Tibial artery (tissue), 4 donors: ENCODE measurements around the gene PRPF18.

Experiments
- DNase-seq, 2 donors: peaks; one replicate each; pipeline ENCODE4 v3.0.0-alpha.2; 2019
- H3K27ac ChIP-seq, 2 donors: fragments of 200-600 bp; sonication (generic) in 1 of 2; 1 replicate in 1 of 2; 2 replicates in 1 of 2; pipeline ENCODE4 v1.5.1; 2018 to 2019; ENCODE audit warnings: mild to moderate bottlenecking in 1 of 2
- H3K27me3 ChIP-seq, 2 donors: fragments of 200-600 bp; sonication (generic) in 1 of 2; one replicate each; pipeline versions ENCODE4 v1.5.1 to v1.6.0; 2016 to 2019
- H3K36me3 ChIP-seq, 3 donors: fragments of 200-600 bp; sonication (generic) in 2 of 3; one replicate each; pipeline ENCODE4 v1.5.1; 2016 to 2019; ENCODE audit warnings: mild to moderate bottlenecking in 2 of 3
- H3K4me1 ChIP-seq, 4 donors: fragments of 200-600 bp; sonication (generic) in 2 of 4; 1 replicate in 3 of 4; 2 replicates in 1 of 4; pipeline ENCODE4 v1.5.1; 2016 to 2019
- H3K4me3 ChIP-seq, 2 donors: fragments of 200-600 bp; sonication (generic) in 1 of 2; 1 replicate in 1 of 2; 2 replicates in 1 of 2; pipeline ENCODE4 v1.5.1; 2018 to 2019; ENCODE audit warnings: mild to moderate bottlenecking in 2 of 2
- H3K9me3 ChIP-seq, 3 donors: fragments of 200-600 bp; sonication (generic) in 1 of 3; one replicate each; pipeline ENCODE4 v1.5.1; 2016 to 2019
- CTCF ChIP-seq, 2 experiments: fragments of 200-600 bp in 1 of 2; fragments of 450-650 bp in 1 of 2; IDR thresholded peaks; one replicate each; pipeline ENCODE4 v1.5.1; 2017 to 2019; ENCODE audit warnings: antibody characterized with exemption in 2 of 2, mild to moderate bottlenecking in 1 of 2, moderate library complexity in 1 of 2
- intact Hi-C: fragments of 100-400 bp; cut with DNase I; formaldehyde crosslinking; loops from one replicate; pipeline ENCODE4 v1.15.0; 2023; ENCODE audit warnings: low total_unique reads

PRPF18 gene

GRCh38 chr10:13637894-13638293 is 51.1 kb downstream of the PRPF18 start:
- H3K36me3 ChIP-seq, result peaks cover 18 to 37% (median 26%) of the 10 kb centered on the region in 3 donors
- no peaks in the 10 kb centered on the region for H3K27me3 ChIP-seq
- no peak overlapping the region for H3K4me3 ChIP-seq
- H3K9me3 ChIP-seq, result peaks cover 0 to 12% (median 3%) of the 10 kb centered on the region in 3 donors
- H3K4me1 ChIP-seq, result peaks cover 0 to 33% (median 8%) of the 10 kb centered on the region in 4 donors
- TF ChIP-seq CTCF (IDR thresholded peaks at IDR 0.05), result no peak
- no peak for DNase-seq
- intact Hi-C loops, result no loop called here
- H3K27ac ChIP-seq, result no peak overlapping the region

DNA sequence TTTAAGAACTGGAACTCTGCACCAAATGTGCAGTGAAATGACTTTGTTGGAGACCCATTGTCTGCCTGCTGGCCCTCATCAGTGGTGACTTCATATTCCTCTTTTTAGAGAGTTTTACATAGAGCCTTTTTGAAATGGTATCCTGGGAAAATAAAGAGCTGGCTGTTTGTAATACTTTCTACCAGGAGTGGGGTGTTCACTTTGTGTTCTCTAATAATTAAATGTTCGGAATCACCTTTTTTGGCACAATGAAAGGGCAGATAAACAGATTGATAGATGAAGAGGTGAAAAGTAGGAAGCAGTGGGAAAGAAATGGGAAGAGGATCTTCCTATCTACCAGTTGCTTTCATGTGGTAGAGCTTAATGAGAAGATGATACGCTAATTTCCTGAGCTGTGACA is 55.5 kb downstream of the PRPF18 start:
- intact Hi-C loops, result no loop called here
- no peak for DNase-seq

DNA sequence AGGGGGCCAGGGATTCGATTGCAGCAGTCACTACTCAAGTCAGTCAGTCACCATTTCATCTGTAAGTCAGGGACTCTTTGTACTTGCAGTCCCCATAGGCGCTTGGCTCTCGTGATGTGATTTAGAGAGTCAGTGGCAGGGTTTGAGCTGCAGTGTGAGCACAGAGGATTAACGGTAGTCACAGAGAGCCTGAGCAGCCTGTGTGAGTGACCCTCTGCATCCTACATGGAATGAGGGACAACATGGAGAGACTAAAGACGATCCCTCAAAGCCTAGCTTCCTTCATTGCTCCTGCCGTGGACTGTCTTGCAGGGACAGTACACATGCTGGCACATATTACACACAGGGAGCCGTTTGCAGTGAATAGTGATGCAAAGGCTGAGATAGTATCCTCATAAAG is 56.3 kb downstream of the PRPF18 start:
- H3K4me3 ChIP-seq, result no peak overlapping the region
- peaks cover 57 to 77% (median 66%) of the 10 kb centered on the region in 3 donors for H3K36me3 ChIP-seq
- intact Hi-C loops, result no loop called here
- no peak for TF ChIP-seq CTCF (IDR thresholded peaks at IDR 0.05)
- DNase-seq, result no peak
- H3K9me3 ChIP-seq, result peaks cover 0 to 13% (median 3%) of the 10 kb centered on the region in 3 donors
- H3K27ac ChIP-seq, result no peak overlapping the region
- H3K4me1 ChIP-seq, result no peaks in the 10 kb centered on the region
- H3K27me3 ChIP-seq, result no peaks in the 10 kb centered on the region

More for the DNA sequence above, 55.5 kb downstream of the PRPF18 start:
- peaks cover 0 to 7% (median 0%) of the 10 kb centered on the region in 4 donors for H3K4me1 ChIP-seq
- no peak overlapping the region for H3K4me3 ChIP-seq
- H3K27me3 ChIP-seq, result no peaks in the 10 kb centered on the region
- no peak overlapping the region for H3K27ac ChIP-seq
- no peak for TF ChIP-seq CTCF (IDR thresholded peaks at IDR 0.05)
- H3K36me3 ChIP-seq, result peaks cover 55 to 73% (median 61%) of the 10 kb centered on the region in 3 donors
- peaks cover 0 to 13% (median 3%) of the 10 kb centered on the region in 3 donors for H3K9me3 ChIP-seq

DNA sequence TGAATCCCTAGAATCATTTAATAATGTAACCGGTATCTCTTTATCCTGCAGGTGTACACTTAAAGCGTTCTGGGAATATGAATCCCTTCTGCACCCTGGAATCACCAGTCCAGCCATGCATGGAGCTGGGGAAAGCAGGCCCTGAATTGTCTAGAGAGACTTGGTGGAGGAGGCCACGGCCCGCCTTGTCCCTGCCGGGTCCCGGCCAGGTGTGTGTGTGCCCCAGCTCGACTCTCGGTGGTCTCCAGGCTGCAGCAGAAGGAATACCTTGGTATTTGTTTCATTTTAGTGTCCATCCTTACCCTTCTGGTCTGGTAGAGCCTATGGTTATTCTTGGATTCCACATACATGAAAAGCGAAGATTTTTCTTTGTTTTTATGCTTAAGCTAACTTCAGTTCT is 58.1 kb downstream of the PRPF18 start:
- H3K9me3 ChIP-seq, result peaks cover 0 to 13% (median 3%) of the 10 kb centered on the region in 3 donors
- H3K36me3 ChIP-seq, result peaks cover 53 to 83% (median 72%) of the 10 kb centered on the region in 3 donors
- H3K4me1 ChIP-seq, result no peaks in the 10 kb centered on the region
- intact Hi-C loops, result no loop called here
- no peak overlapping the region for H3K4me3 ChIP-seq
- DNase-seq, result no peak
- no peaks in the 10 kb centered on the region for H3K27me3 ChIP-seq
- no peak for TF ChIP-seq CTCF (IDR thresholded peaks at IDR 0.05)
- H3K27ac ChIP-seq, result no peak overlapping the region

- H3K27me3 ChIP-seq, result no peaks in the 10 kb centered on the region
- no peak overlapping the region for H3K27ac ChIP-seq
- H3K36me3 ChIP-seq, result peaks cover 56 to 91% (median 77%) of the 10 kb centered on the region in 3 donors
- TF ChIP-seq CTCF (IDR thresholded peaks at IDR 0.05), result no peak
- H3K4me1 ChIP-seq, result no peaks in the 10 kb centered on the region
- DNase-seq, result no peak
- no peak overlapping the region for H3K4me3 ChIP-seq
- intact Hi-C loops, result no loop called here
- no peaks in the 10 kb centered on the region for H3K9me3 ChIP-seq
Measured at GRCh38 chr10:13648425-13648824, 61.7 kb downstream of the PRPF18 start.
